ENCODE measurements around the gene EPHB4. TPM values are rescaled to one million over a fixed set of nuclear protein-coding genes. Genes with fewer than 3 reads are reported as not detected.

Gene EPHB4
- 2.5 and 4.1 TPM in 2 replicates for total RNA-seq

DNA sequence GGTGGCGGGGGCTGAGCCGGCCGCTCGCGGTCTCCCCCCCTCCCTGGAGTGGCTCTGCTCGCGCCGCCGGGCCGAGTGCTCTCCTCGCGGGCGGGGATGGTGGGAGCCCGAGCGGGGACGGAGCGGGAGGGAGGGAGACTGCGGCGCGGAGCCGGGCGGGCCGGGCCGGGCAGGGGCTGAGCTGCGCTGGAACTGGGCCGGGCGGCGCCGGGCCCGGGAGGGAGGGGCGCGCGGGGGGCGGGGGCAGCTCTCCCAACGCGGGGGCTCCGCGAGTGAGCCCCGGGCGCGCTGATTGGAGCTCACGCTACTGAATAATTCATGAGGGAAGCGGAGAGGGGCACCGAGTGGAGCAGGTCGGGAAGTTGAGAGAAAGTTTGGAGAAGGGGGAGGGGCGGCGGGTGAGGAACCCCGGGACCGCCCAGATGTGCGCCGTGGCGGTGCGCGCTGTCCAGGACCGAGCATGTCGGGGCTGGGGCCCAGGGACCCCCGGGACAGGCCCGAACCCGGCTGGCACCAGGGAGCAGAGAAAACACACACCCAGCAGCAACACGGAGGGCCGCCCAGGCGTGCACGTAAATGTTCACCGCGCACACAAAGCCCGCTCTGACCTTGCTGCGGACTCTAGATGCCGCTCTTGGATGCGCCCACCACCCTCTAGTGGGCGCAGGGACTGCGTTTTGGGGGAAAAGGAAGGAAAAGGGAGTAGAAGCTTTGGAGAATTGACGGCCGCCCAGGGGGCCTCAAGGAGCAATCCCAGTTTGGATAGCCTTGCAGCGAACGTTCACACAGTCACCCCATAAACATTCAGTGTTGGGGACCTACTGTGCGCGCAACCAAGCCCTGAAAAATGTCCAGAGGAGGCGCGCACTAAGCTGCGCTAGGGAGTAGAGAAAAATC lies at the start of gene EPHB4:
TSS of gene EPHB4 (minus strand) at position 194 of the 897 bp plus-strand sequence. CDS start 493 bp downstream, outside the sequence.
- H3K4me1 Mint-ChIP-seq = peaks cover 18% of the 10 kb centered on the region
- H3K27ac Mint-ChIP-seq = no peak within 1 kb of the TSS
- ChIA-PET CTCF (interaction anchor here (1.0 kb wide), 1 partner anchor 122 kb away, joined by 3 read pairs; the partner anchor contains the start of gene POP7), POLR2A (interaction anchor here (0.6 to 1.2 kb wide), 3 partner anchors 24 to 1810 kb away, joined by 3 to 4 read pairs (median 3); no protein-coding TSS in a partner anchor)
- ATAC-seq (ENCODE audit: low read depth) (peak; percentile 49), DNase-seq (no peak)
- H3K9me3 Mint-ChIP-seq = no peaks in the 10 kb centered on the region
- H3K27me3 Mint-ChIP-seq = peaks cover 36% of the 10 kb centered on the region
- TF ChIP-seq, protein P1, sequence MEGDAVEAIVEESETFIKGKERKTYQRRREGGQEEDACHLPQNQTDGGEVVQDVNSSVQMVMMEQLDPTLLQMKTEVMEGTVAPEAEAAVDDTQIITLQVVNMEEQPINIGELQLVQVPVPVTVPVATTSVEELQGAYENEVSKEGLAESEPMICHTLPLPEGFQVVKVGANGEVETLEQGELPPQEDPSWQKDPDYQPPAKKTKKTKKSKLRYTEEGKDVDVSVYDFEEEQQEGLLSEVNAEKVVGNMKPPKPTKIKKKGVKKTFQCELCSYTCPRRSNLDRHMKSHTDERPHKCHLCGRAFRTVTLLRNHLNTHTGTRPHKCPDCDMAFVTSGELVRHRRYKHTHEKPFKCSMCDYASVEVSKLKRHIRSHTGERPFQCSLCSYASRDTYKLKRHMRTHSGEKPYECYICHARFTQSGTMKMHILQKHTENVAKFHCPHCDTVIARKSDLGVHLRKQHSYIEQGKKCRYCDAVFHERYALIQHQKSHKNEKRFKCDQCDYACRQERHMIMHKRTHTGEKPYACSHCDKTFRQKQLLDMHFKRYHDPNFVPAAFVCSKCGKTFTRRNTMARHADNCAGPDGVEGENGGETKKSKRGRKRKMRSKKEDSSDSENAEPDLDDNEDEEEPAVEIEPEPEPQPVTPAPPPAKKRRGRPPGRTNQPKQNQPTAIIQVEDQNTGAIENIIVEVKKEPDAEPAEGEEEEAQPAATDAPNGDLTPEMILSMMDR (IDR thresholded peaks at IDR 0.05) = no peak
- intact Hi-C loops (cut with micrococcal nuclease) = loop anchor here (2.0 kb wide), 1 partner anchor 25 kb away; the partner anchor contains the start of gene SLC12A9
- peak within 1 kb of the TSS; percentile 71 for H3K4me3 Mint-ChIP-seq
- no peaks in the 10 kb centered on the region for H3K36me3 Mint-ChIP-seq (ENCODE audit: low read depth)

DNA sequence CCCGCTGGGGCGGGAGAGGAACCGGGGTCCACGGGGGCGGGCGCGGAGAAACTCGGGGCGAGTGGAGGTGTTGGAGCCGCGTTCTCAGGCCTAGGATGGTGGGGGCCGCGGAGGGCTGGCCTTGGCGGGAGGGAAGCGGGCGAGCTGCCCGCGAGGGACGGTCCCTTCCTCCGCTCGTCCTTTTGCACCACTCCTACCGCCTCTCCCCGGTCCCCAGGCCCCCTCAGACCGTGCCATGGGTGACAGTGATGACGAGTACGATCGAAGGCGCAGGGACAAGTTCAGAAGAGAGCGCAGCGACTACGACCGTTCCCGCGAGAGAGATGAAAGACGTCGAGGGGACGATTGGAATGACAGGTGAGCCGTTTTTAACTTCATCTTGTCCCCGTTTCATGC lies 48.0 kb upstream of the EPHB4 start:
- Mint-ChIP-seq H3K9me3 (no peaks in the 10 kb centered on the region), H3K4me3 (peak overlapping the region; percentile 99), H3K36me3 (ENCODE audit: low read depth) (peaks cover 65% of the 10 kb centered on the region), H3K4me1 (peaks cover 49% of the 10 kb centered on the region), H3K27me3 (no peaks in the 10 kb centered on the region), H3K27ac (peak overlapping the region; percentile 98)
- ATAC-seq (ENCODE audit: low read depth) (peak; percentile 27), DNase-seq (no peak)
- TF ChIP-seq, protein P1 (IDR thresholded peaks at IDR 0.05) = no peak
- CTCF ChIA-PET = interaction anchor here (1.4 to 1.7 kb wide), 2 partner anchors 14 to 23 kb away, joined by 6 to 8 read pairs; partner anchors contain the start of genes SLC12A9 and UFSP1
- intact Hi-C loops (cut with micrococcal nuclease) = loop anchor here (1.0 to 2.0 kb wide), 3 partner anchors 12 to 170 kb away; no protein-coding TSS in a partner anchor
- POLR2A ChIA-PET = interaction anchor here (0.5 to 10.3 kb wide), 40 partner anchors 8 to 1371 kb away, joined by 3 to 254 read pairs (median 4); partner anchors contain the start of genes ACHE, FBXO24, FIS1 and IFT22

DNA sequence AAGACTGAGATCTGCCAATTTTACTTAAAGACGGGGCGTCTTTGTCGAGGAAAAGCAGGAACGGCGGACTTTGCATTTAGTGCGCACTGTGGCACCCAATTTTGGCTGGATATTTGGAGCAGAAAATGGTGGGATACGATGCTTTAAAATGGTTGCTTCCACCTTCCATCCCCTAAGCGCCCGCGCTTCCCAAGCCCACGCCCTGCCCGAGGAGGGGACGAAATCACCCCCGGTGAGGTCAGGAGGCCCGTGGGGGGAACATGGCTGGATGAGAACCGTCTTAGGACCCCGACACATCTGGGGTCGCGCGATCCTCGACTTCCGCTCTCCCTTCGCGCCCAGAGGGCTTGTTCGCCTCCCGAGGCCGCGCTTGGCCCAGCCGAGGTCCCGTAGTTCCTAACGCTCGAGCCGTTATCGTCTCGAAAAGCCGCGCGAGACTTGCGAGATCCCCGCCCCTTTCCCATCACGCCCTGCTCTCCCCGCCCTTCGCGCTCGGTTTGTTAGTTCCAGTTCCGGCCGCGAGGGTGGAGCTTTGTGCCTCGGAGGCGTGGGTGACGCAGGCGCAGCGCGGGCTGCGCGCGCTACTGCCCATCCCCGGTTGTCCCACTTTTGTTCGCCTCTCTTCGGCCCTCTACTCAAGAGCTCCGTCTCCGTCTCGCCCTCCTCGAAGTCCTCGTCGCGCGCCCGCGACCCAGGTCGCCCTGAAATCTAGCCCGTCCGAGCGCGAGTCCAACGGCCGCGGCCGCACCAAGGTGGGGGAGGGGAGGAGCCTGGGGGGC lies 47.4 kb upstream of the EPHB4 start, which contains the start of gene SRRT:
TSS of gene SRRT (plus strand) at position 527 of the 779 bp plus-strand sequence. CDS start 488 bp downstream, outside the sequence.
- Mint-ChIP-seq H3K9me3 (no peaks in the 10 kb centered on the region), H3K4me1 (peaks cover 45% of the 10 kb centered on the region), H3K27ac (peak within 1 kb of the TSS; percentile 98), H3K27me3 (no peaks in the 10 kb centered on the region), H3K36me3 (ENCODE audit: low read depth) (peaks cover 60% of the 10 kb centered on the region), H3K4me3 (peak within 1 kb of the TSS; percentile 99)
- intact Hi-C loops (cut with micrococcal nuclease) = loop anchor here (1.0 to 2.0 kb wide), 4 partner anchors 13 to 169 kb away; partner anchors contain the start of gene SLC12A9
- ChIA-PET CTCF (interaction anchor here (1.4 to 1.7 kb wide), 2 partner anchors 15 to 23 kb away, joined by 6 to 8 read pairs; partner anchors contain the start of genes SLC12A9 and UFSP1), POLR2A (interaction anchor here (0.5 to 10.3 kb wide), 39 partner anchors 8 to 1370 kb away, joined by 3 to 254 read pairs (median 4); partner anchors contain the start of genes ACHE, FBXO24, FIS1 and IFT22)
- peak; percentile 96 for ATAC-seq (ENCODE audit: low read depth)
- TF ChIP-seq, protein P1 (IDR thresholded peaks at IDR 0.05) = no peak
- peak; percentile 96 for DNase-seq

DNA sequence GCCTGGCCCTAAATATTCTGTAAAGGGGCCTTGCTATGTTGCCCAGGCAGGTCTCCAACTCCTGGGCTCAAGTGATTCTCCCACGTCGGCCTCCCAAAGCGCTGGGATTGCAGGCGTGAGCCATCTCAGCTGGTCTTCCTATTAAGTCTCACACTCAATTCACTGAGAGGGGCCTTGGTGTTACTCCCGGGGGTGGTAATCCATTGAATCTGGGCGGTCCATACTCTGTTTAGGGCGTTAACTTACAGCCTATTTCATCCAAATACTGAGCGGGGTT lies 46.9 kb upstream of the EPHB4 start:
- ChIA-PET POLR2A (interaction anchor here (0.9 to 10.3 kb wide), 5 partner anchors 13 to 371 kb away, joined by 4 to 254 read pairs (median 8); partner anchors contain the start of genes FBXO24, FIS1, LRCH4 and MOSPD3), CTCF (no interaction called here)
- Mint-ChIP-seq H3K27me3 (no peaks in the 10 kb centered on the region), H3K36me3 (ENCODE audit: low read depth) (peaks cover 55% of the 10 kb centered on the region), H3K27ac (peak overlapping the region; percentile 98), H3K4me1 (peaks cover 42% of the 10 kb centered on the region), H3K4me3 (peak overlapping the region; percentile 99), H3K9me3 (no peaks in the 10 kb centered on the region)
- TF ChIP-seq, protein P1 (IDR thresholded peaks at IDR 0.05) = no peak
- DNase-seq (no peak), ATAC-seq (ENCODE audit: low read depth) (no peak)
- intact Hi-C loops (cut with micrococcal nuclease) = loop anchor here (1.0 to 2.0 kb wide), 2 partner anchors 22 to 75 kb away; partner anchors contain the start of gene SLC12A9
